GM18508 (cell line): ENCODE data around the gene HMX2.

Experiments used
- ATAC-seq: cut with Tn5 transposase; IDR thresholded peaks from one replicate; pipeline ENCODE4 v1.9.1; 2021; ENCODE audit warnings: moderate number of reproducible peaks; ENCODE audit not compliant: insufficient read depth, unreplicated experiment

Gene HMX2

GRCh38 chr10:123136806-123137642, 10.9 kb upstream of the HMX2 start:
- ATAC-seq, result no peak

GRCh38 chr10:123139165-123139520, 8.8 kb upstream of the HMX2 start:
- ATAC-seq, result no peak

- no peak for ATAC-seq
Measured at GRCh38 chr10:123139521-123140163, 8.3 kb upstream of the HMX2 start.

GRCh38 chr10:123140164-123140982, 7.6 kb upstream of the HMX2 start:
- ATAC-seq, result no peak

GRCh38 chr10:123140983-123141390, 6.9 kb upstream of the HMX2 start:
- ATAC-seq, result no peak

GRCh38 chr10:123141791-123142700, 5.9 kb upstream of the HMX2 start:
- no peak for ATAC-seq

GRCh38 chr10:123142701-123143161, 5.2 kb upstream of the HMX2 start:
- no peak for ATAC-seq

GRCh38 chr10:123143162-123143824, 4.6 kb upstream of the HMX2 start:
- ATAC-seq, result no peak

- ATAC-seq, result no peak
Measured at GRCh38 chr10:123143825-123144168, 4.1 kb upstream of the HMX2 start.

GRCh38 chr10:123144697-123145541, 3.0 kb upstream of the HMX2 start:
- ATAC-seq, result no peak

GRCh38 chr10:123145542-123146012, 2.4 kb upstream of the HMX2 start:
- ATAC-seq, result no peak

GRCh38 chr10:123146013-123146893, 1.7 kb upstream of the HMX2 start:
- ATAC-seq, result no peak

- ATAC-seq, result no peak
Measured at GRCh38 chr10:123146894-123147634, 872 bp upstream of the HMX2 start.

- no peak for ATAC-seq
Measured at GRCh38 chr10:123148414-123149161, 652 bp downstream of the HMX2 start.

- no peak for ATAC-seq
Measured at GRCh38 chr10:123149162-123149567, 1.2 kb downstream of the HMX2 start.

GRCh38 chr10:123149568-123150270, 1.8 kb downstream of the HMX2 start:
- ATAC-seq, result no peak
